Vagina (tissue), 2 donors: ENCODE measurements around the gene BAZ2B.

Experiments used
- POLR2A ChIP-seq, 2 donors: fragments of 450-650 bp; IDR thresholded peaks; one replicate each; pipeline ENCODE4 v1.6.1; 2017; ENCODE audit warnings: antibody characterized with exemption in 2 of 2, mild to moderate bottlenecking in 2 of 2, moderate library complexity in 2 of 2
- TF ChIP-seq, protein P1 (sequence below), 3 experiments: fragments of 450-650 bp in 2 of 3; fragments of 200-600 bp in 1 of 3; sonication (generic) in 1 of 3; IDR thresholded peaks; one replicate each; pipeline ENCODE4 v1.5.1; 2017 to 2019; ENCODE audit warnings: antibody characterized with exemption in 3 of 3, mild to moderate bottlenecking in 2 of 3, moderate library complexity in 2 of 3

GRCh38 chr2:159648643-159649042 is 32.3 kb upstream of the BAZ2B start:
- TF ChIP-seq POLR2A (IDR thresholded peaks at IDR 0.05) = no peak
- TF ChIP-seq, protein P1, sequence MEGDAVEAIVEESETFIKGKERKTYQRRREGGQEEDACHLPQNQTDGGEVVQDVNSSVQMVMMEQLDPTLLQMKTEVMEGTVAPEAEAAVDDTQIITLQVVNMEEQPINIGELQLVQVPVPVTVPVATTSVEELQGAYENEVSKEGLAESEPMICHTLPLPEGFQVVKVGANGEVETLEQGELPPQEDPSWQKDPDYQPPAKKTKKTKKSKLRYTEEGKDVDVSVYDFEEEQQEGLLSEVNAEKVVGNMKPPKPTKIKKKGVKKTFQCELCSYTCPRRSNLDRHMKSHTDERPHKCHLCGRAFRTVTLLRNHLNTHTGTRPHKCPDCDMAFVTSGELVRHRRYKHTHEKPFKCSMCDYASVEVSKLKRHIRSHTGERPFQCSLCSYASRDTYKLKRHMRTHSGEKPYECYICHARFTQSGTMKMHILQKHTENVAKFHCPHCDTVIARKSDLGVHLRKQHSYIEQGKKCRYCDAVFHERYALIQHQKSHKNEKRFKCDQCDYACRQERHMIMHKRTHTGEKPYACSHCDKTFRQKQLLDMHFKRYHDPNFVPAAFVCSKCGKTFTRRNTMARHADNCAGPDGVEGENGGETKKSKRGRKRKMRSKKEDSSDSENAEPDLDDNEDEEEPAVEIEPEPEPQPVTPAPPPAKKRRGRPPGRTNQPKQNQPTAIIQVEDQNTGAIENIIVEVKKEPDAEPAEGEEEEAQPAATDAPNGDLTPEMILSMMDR (IDR thresholded peaks at IDR 0.05) = no peak
